ENCODE results near the gene CHST8.
"Not testable (repeated sequence)": the region's sequence is repeated elsewhere in the genome, so short reads cannot be mapped to it uniquely, and the experiment has no call there.

Gene CHST8

DNA sequence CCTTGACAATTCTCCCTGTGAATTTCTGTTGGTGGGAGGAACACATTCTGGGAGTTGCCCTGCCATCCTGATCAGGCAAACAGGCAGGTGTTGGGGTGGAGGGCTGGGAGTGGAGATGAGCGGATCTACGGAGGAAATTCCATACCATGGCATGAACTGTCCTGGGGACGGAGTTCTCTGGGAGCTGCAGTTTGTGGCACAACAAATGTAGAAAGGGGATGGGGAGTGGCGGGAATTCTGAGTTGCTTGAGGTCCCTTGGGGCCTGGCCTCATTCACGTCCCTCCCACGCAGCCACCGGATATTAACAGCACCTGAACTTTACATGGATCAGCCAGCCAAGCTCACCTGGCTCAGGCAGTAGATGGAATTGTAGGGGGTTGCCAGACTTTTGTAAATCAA, 70.0 kb downstream of the CHST8 start:
- DNase-seq: no peak

GRCh38 chr19:33693678-33694077, 71.9 kb downstream of the CHST8 start:
- no peak for DNase-seq

DNA sequence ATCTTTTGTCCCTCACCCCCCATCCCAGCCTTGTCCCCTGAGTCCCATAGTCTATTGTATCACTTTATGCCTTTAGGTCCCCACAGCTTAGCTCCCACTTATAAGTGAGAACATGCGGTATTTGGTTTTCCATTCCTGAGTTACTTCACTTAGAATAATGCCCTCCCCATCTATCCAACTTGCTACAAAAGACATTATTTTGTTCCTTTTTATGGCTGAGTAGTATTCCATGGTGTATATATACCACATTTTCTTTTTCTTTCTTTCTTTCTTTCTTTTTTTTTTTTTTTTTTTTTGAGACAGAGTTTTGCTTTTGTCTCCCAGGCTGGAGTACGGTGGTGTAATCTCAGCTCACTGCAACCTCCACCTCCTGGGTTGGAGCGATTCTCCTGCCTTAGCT, 73.8 kb downstream of the CHST8 start:
- not testable (repeated sequence) for DNase-seq

GRCh38 chr19:33697766-33698165, 76.0 kb downstream of the CHST8 start:
- no peak for DNase-seq

GRCh38 chr19:33698576-33699435, 77.1 kb downstream of the CHST8 start:
- DNase-seq: no peak

GRCh38 chr19:33699754-33700407, 78.1 kb downstream of the CHST8 start:
- no peak for DNase-seq

- no peak for DNase-seq
These were observed 78.8 kb downstream of the CHST8 start for GRCh38 chr19:33700408-33701013.

DNA sequence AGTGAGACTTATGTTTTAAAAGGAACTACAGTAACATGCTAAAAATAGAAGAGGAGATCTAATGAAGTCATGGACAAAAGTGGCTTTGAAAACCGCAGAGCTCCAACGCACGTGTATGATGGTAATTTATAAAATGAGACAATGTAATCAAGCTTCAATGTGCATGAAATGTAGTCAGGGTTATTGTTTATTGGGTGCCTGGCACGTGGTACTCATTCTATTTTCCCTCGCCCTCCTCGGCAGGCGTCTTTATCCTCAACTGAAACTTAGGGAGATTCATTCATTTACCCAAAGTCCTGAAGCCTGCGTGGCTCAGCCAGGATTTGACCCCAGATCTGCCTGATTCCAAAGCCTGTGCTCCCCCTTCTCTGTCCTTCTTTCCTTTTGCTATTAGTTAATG, 79.8 kb downstream of the CHST8 start:
- no peak for DNase-seq

- no peak for DNase-seq
These were observed 81.1 kb downstream of the CHST8 start for GRCh38 chr19:33702606-33703437.

- no peak for DNase-seq
These were observed 81.6 kb downstream of the CHST8 start for GRCh38 chr19:33703438-33703750.

GRCh38 chr19:33703821-33704220, 82.1 kb downstream of the CHST8 start:
- no peak for DNase-seq

- DNase-seq: no peak
These were observed 82.5 kb downstream of the CHST8 start for GRCh38 chr19:33704271-33704670.

DNA sequence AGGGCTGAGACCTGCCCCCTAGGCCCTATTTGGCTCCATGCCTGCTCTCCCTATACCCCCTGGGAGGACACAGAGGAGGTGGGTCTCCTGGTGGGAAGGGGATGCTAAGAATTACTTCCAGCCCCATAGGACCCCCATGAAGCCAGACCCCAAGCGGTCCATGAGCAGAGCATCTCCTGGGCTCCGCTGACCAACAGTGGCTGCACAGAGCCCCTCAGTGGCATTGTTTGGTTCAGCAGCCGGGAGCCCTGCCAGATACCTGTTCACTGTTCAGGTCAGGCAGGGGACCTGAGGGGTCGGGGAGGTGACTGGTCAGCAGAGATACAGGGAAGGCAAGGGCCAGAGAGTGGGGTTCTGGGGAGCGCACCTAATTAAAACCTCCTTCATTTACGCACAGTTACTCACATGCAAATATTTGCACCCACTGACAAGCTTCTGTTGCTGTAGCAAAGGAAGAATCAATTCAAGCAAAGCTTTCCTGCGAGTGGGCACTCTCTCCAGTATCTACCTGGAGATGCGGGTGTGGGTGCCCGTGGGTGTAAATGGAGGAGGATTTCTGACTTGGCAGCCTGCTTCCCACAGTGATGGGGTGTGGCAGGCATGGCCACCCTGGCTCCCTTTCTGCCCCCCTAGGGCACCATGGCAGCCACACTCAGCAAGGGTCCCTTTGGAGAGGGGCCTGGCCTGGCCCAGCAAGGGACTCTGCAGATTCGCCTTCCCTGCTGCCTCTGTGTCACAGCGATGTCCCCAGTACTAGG, 83.5 kb downstream of the CHST8 start:
- DNase-seq: no peak

- DNase-seq: no peak
These were observed 84.1 kb downstream of the CHST8 start for GRCh38 chr19:33705860-33706259.

DNA sequence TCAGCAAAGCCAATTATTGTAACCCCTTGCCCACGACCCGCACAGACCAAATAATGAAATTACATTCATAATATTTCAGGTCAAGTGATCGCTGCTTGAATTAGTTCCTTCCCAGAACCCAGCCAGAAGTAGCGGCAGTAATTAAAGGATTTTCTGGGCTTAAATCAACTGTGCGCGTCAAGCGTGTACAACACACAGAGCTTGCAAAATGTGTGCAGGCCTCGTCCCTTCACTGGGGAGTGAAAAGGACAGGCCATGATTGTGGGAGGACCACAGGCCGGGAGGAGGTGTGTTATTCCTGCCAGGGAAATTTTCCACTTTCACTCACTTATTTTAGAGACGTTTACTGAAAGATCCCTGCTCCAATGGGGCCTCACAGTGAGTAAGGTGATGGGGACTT, 84.9 kb downstream of the CHST8 start:
- DNase-seq: no peak

GRCh38 chr19:33712268-33712667, 90.5 kb downstream of the CHST8 start:
- DNase-seq: no peak

- no peak for DNase-seq
These were observed 91.4 kb downstream of the CHST8 start for GRCh38 chr19:33713194-33713593.

- no peak for DNase-seq
These were observed 92.4 kb downstream of the CHST8 start for GRCh38 chr19:33714149-33714548.

GRCh38 chr19:33715462-33715861, 93.7 kb downstream of the CHST8 start:
- no peak for DNase-seq

- DNase-seq: no peak
These were observed 96.1 kb downstream of the CHST8 start for GRCh38 chr19:33717878-33718277.

- DNase-seq: no peak
These were observed 97.0 kb downstream of the CHST8 start for GRCh38 chr19:33718651-33719254.
